GM10248 (cell line): ENCODE data around the gene BTRC.

ENCODE experiments used
- CTCF ChIA-PET: fragments of 300-600 bp; sonication (Branson Sonifier 250); formaldehyde crosslinking; extraction: SDS; loops from one replicate; lab custom pipeline; 2021; ENCODE audit warnings: antibody characterized with exemption; lab: Yijun Ruan, JAX
- POLR2A ChIA-PET: fragments of 350-650 bp; sonication (Branson Sonifier 250); formaldehyde crosslinking; extraction: SDS; loops from one replicate; lab custom pipeline; 2020; ENCODE audit warnings: antibody characterized with exemption; lab: Yijun Ruan, JAX
- DNase-seq: peaks from one replicate; pipeline ENCODE4 v3.0.0; 2012; ENCODE audit errors: extremely low spot score
- CTCF ChIP-seq: IDR thresholded peaks from 2 replicates; pipeline ENCODE4 v1.5.1; 2012; ENCODE audit warnings: mild to moderate bottlenecking, low read depth; ENCODE audit errors: extremely low read depth, missing control alignments, control extremely low read depth

Gene BTRC

GRCh38 chr10:101394524-101395133 lies 40.7 kb downstream of the BTRC start:
- DNase-seq = no peak
- CTCF ChIA-PET = interaction anchor here (1.2 kb wide), 1 partner anchor 19 kb away, joined by 3 read pairs; no protein-coding TSS in a partner anchor
- no peak for TF ChIP-seq CTCF
- POLR2A ChIA-PET = no interaction called here

- ChIA-PET POLR2A (no interaction called here), CTCF (interaction anchor here (1.0 to 2.1 kb wide), 5 partner anchors 10 to 140 kb away, joined by 3 to 9 read pairs (median 4); no protein-coding TSS in a partner anchor)
- no peak for TF ChIP-seq CTCF
- no peak for DNase-seq
These were observed 43.2 kb downstream of the BTRC start for GRCh38 chr10:101397140-101397539.

GRCh38 chr10:101400585-101400984 lies 46.6 kb downstream of the BTRC start:
- DNase-seq = no peak
- no peak for TF ChIP-seq CTCF
- CTCF ChIA-PET = interaction anchor here (1.1 to 2.2 kb wide), 2 partner anchors 29 to 40 kb away, joined by 3 to 6 read pairs; no protein-coding TSS in a partner anchor

GRCh38 chr10:101402711-101403110 lies 48.7 kb downstream of the BTRC start:
- POLR2A ChIA-PET = no interaction called here
- TF ChIP-seq CTCF = no peak
- no peak for DNase-seq
- CTCF ChIA-PET = no interaction called here

More at GRCh38 chr10:101400585-101400984, 46.6 kb downstream of the BTRC start:
- POLR2A ChIA-PET = no interaction called here

GRCh38 chr10:101403161-101403560 lies 49.2 kb downstream of the BTRC start:
- ChIA-PET CTCF (no interaction called here), POLR2A (no interaction called here)
- DNase-seq = no peak
- TF ChIP-seq CTCF = no peak

DNA sequence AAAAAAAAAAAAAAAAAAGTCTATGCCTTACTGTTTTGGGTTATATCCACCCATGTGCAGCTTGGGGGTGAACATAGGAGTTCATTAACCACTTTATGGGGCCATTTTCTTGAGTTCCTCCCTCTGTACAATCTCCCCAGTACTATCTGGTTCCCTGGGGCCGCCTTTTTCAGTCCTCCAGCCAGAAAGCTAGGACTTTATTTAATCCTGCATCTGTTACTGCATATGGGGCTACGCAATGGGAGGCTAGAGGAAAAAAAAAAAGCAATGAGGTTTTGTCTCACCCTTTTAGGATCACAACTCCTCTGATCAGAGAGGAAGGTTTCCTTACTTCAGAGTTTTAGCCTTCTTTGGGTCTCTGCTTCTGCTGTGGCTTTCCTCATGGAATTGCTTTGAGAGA lies 51.0 kb downstream of the BTRC start:
- ChIA-PET POLR2A (no interaction called here), CTCF (no interaction called here)
- no peak for DNase-seq
- no peak for TF ChIP-seq CTCF

GRCh38 chr10:101411598-101411997 lies 57.6 kb downstream of the BTRC start:
- TF ChIP-seq CTCF = no peak
- CTCF ChIA-PET = interaction anchor here (1.0 kb wide), 1 partner anchor 12 kb away, joined by 3 read pairs; no protein-coding TSS in a partner anchor

More at GRCh38 chr10:101411598-101411997, 57.6 kb downstream of the BTRC start:
- DNase-seq = no peak
- POLR2A ChIA-PET = no interaction called here
